HK-2 (cell line): ENCODE measurements around the gene TANK.
"Not testable (repeated sequence)": the region's sequence is repeated elsewhere in the genome, so short reads cannot be mapped to it uniquely, and the experiment has no call there.

Experiments
- DNase-seq: peaks from one replicate; pipeline ENCODE4 v3.0.0-alpha.2; 2018; ENCODE audit not compliant: unreplicated experiment

Gene TANK

GRCh38 chr2:161278564-161279229 lies 118.5 kb downstream of the TANK start:
- not testable (repeated sequence) for DNase-seq

- DNase-seq, result not testable (repeated sequence)
Observed at GRCh38 chr2:161279230-161279815, 119.1 kb downstream of the TANK start.

- DNase-seq, result not testable (repeated sequence)
Observed at GRCh38 chr2:161280906-161281323, 120.7 kb downstream of the TANK start.

GRCh38 chr2:161281615-161282310 lies 121.5 kb downstream of the TANK start:
- not testable (repeated sequence) for DNase-seq

GRCh38 chr2:161282311-161282644 lies 122.0 kb downstream of the TANK start:
- DNase-seq, result not testable (repeated sequence)

- no peak for DNase-seq
Observed at GRCh38 chr2:161283926-161284325, 123.7 kb downstream of the TANK start.
